ENCODE data around the gene APCS.

Gene APCS

GRCh38 chr1:159587461-159587951 is at the start of gene APCS:
Gene APCS (plus strand): TSS chr1:159587826. CDS start chr1:159587922, 96 bp downstream.
- DNase-seq = no peak

DNA sequence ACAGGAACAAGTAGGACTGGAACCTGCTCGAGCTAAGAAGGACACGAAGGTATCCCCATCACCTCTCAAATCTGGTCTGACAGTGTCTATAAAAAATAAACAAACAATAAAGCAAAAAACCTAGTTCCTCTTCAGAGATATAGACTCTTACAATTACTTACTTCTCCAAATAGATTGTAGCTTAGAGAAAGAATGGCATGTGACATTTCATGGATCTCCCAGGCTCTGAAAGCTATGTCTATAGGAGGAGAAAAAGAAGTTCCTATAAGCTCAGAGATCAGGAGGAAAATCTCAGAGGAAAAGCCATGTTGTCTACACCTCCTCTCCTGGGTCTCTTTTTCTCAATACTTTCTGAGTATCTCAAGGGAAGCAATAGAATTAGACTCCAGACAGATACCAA is 39.5 kb upstream of the APCS start:
- DNase-seq = no peak

DNA sequence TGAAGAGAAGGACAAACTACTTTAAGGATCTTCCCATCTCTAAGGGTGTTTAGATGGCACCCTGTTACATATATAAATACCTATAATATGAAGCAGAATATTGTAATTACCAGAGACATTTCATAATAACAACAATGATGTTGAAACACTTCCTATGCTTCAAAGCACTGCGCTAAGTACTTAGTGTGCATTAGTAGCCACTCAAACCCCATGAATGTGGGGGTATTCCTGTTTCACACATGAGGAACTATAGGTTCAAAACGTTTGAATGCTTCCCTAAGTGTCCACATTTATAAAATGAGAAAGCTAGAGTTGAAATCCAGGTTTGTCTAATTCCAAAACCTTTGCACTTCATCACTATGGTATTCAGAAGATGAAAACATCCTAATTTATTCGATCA is 33.4 kb upstream of the APCS start:
- no peak for DNase-seq

DNA sequence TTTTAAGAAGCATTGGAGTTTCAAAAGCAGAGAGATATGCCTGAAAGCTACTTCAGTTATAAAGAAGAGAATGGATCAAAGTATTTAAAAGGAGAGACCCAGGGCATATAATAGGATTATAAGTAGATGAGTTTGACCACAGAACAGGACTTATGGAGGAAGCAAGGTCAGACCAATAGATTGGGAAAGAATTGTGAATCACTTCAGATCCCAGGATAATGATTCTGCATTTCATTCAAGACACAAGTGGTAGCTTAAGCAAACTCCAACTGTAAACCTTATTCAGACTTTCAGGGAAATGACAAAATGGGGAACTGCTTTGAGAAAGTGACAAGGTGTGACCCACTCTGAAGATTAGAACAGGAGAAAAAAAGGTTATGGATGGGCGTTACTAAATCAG is 32.9 kb upstream of the APCS start:
- DNase-seq = no peak

GRCh38 chr1:159556931-159557369 is 30.7 kb upstream of the APCS start:
- DNase-seq = no peak

DNA sequence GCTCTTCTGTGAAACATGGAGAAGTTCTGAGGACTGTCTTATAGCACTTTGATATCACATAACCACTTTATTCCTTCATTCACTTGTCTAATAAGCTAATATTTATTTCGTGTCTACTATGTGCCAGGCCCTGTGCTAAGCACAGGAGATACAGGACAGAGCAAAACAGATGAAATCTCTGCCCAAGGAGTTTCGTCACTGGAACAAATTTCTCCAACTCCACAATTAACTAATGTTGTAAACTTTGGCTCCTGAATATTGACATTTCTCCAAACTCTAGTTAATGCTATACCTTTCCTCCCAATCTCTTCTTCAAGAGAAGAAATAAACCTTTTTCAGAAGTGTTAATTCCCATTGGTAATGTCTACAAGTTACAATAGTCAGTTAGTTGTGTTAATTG is 27.0 kb upstream of the APCS start:
- no peak for DNase-seq

- DNase-seq = no peak
These were observed 26.1 kb upstream of the APCS start for GRCh38 chr1:159561497-159561896.

DNA sequence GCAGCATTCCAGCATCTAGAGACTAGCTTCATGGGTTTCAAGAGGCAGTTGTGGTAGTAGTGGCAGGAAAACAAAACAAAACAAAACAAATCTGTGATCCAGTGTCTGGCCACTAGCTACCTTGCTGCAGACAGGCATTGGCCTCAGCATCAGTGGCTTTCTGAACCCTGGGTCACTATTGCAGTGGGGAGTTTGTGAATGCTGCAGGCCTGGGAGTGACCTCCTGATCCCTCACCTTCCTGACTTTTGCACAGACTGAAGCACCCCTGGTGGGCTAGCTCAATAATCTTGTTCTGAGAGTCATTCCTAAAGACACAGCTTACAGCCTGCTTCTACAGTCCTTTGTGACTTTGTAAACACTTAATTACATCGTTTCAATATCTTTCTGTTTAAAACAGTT is 24.9 kb upstream of the APCS start:
- DNase-seq = no peak

- no peak for DNase-seq
These were observed 10.2 kb upstream of the APCS start for GRCh38 chr1:159577446-159577845.

DNA sequence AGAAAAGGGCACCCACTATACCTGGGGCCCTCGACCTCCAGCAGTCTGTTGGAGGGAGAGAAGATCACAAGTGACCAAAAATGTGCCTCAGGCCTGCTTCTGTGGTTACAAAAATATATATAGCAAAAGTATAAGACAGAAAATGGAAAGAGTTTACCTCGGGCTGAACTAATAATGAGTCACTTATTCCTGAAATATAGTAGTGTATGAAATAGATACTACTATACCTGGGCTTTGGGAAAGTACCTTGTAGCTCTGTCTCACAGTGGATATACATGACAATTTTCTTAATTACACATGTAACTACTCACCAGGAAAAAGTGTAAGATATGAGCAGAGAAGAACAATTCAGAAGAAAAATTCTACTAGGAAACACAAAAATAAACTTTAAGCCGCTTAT is 7.3 kb upstream of the APCS start:
- no peak for DNase-seq

DNA sequence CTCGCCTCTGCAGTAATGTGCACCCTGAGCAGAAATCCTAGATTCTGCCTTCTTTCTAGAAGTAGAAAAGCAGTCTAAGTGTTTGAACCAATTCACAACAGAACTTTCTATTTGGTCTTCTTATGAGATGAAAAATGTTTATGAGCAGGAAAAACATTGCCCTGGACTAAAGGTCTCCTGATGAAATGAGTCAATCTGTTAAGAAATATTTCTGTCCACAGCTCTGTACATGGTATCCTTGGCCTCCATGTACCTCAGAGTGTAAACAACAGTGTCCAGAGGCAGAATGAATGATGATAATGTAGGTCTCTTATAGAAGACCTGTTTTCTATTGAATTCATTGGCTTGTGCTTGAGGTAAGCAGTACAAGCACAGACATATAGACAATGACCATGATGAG is 6.2 kb upstream of the APCS start:
- no peak for DNase-seq

DNA sequence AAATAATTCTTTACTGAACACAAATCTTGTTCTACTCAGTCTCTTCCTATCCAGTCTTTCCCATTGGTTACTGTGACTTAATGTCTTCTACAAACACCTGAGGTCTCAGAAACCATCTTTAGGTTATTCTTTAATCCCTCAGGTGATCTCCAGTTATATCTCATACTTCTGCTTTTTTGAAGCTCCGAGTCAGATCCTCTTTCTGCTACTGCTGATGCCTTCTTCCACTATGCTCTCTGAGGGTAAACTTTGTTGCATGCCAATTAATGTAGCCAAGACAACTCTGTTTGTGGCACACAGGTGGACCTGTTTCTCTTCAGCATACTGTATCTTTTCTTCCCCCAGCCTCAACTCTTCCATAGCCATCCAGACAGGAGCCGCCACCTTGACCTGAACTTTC is 3.1 kb upstream of the APCS start:
- no peak for DNase-seq

DNA sequence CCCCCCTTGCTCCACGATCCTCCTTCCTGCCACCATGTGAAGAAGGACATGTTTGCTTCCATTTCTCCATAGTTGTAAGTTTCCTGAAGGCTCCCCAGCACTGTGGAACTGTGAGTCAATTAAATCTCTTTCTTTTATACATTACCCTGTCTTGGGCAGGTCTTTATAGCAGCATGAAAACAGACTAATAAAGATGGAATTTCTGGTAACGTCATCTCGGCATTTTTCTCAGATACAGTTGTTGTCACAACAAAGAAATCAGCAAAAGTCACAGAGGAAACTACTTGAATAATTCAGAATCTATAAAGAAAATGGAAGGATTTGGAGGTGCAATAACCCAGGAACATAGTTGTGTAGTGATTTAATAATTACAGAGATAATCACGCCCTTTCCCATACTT is 4.4 kb downstream of the APCS start:
- DNase-seq = no peak

DNA sequence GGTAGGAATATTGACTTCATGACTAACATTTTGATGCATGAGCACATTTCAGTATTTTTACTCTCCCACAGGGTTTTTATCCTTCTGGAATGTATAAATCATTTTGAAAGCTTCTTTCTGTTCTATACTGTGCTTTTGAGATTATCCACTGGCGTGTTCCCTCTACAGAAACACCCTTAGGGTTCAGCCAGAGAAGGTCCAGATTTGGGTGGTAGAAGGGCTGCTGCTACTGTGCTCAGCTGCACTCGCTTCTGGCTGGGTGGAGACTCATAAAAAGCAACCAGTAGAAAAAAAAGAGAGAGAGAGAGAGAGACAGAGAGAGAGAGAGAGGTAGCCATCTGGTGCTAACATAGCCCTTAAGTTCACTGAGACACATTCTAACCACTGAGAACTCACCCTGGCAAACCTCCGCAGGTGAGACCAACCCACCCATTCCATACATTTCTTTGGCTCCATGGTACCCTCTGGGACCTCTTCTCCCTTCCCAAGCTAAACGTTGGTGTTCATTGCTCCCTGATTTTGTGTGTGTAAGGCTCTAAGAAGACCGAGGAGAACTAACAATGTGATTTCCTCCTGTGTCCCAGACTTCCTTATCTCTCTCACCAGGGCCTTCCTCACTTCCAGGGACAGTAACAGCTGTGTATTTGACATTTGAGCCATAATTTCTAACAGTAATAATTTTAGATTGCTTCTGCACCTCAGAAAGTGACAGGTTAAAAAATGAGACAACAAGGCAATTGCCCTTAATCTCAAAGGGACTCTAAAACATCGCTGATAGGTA is 7.2 kb downstream of the APCS start:
- no peak for DNase-seq

- no peak for DNase-seq
These were observed 10.6 kb downstream of the APCS start for GRCh38 chr1:159598196-159598595.

DNA sequence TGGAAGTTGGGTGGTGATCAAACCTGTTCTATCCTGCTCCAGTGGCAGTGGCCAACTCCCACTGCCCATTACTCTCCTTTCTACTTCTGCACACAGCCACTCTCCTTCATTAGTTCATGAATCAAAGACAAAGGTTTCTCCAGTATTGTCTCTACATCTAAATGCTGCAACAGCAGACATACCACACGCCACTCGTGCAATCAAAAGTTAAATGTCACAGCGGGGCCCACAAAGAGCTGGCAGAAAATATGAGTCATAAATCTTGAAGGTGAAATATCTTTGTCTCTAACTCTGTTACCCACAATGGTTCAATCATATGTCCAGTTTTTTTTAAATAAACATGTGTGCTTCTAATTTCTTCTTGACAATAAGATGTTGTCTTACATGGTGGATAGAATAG is 13.3 kb downstream of the APCS start:
- DNase-seq = no peak

GRCh38 chr1:159602501-159602999 is 14.9 kb downstream of the APCS start:
- no peak for DNase-seq

DNA sequence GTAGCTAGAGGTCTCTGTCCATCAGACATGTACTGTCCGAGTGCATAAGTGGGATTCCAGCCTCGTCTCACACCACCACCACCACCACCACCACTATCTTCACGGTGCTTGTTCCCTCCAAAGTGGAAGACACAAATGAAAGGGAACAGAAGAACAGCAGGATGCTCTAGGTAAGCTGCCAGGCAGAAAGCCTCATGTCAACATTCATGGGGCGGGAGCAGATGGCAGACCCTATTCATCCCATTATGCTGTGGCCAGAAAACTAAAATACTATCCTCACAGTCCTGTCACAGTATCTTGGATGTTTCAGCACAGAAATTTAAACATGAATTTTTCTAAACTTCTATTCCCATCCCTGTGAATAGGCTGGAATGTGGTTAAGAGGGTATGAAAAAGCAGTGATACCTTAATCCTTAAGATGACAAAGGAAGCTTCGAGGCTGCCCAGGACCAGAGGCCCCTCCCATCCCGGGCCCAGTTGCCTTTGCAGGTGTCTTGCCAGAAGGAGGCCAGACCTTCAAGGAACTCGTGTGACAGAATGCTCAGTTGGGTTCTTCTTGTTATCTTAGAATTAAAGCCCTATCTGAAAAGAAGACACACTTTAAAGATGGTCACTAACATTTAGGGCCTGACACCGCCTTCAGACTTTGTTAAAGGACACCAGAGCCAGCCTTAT is 24.7 kb downstream of the APCS start:
- DNase-seq = no peak

- no peak for DNase-seq
These were observed 45.3 kb downstream of the APCS start for GRCh38 chr1:159632922-159633321.

Measured in activated CD8-positive, alpha-beta memory T cell treated with anti-CD3 and anti-CD28 coated beads, Interleukin-2, amount 50 U/mL, for 4 hours (primary cell).